ENCODE measurements around the gene CDH4.

- TF ChIP-seq RFX3 (CRISPR knock-in tag; IDR thresholded peaks at IDR 0.05) (no peak), CTCF (CRISPR knock-in tag; IDR thresholded peaks at IDR 0.05) (no peak), NFRKB (IDR thresholded peaks at IDR 0.05) (no peak), KAT7 (CRISPR knock-in tag; IDR thresholded peaks at IDR 0.05; ENCODE audit: borderline replicate concordance) (no peak), MYC (CRISPR knock-in tag; IDR thresholded peaks at IDR 0.05; ENCODE audit: borderline replicate concordance) (no peak), JUNB (CRISPR knock-in tag; IDR thresholded peaks at IDR 0.05; ENCODE audit: borderline replicate concordance) (no peak), ESRRA (CRISPR knock-in tag; IDR thresholded peaks at IDR 0.05; ENCODE audit: low read depth) (no peak), MAFK (conservative IDR thresholded peaks at IDR 0.05 in 1 of 2, IDR thresholded peaks at IDR 0.05 in 1 of 2; ENCODE audit: low read length in 2 of 2) (no peak), ZSCAN31 (CRISPR knock-in tag; IDR thresholded peaks at IDR 0.05; ENCODE audit: low read depth) (no peak)
- TF ChIP-seq, protein P1, sequence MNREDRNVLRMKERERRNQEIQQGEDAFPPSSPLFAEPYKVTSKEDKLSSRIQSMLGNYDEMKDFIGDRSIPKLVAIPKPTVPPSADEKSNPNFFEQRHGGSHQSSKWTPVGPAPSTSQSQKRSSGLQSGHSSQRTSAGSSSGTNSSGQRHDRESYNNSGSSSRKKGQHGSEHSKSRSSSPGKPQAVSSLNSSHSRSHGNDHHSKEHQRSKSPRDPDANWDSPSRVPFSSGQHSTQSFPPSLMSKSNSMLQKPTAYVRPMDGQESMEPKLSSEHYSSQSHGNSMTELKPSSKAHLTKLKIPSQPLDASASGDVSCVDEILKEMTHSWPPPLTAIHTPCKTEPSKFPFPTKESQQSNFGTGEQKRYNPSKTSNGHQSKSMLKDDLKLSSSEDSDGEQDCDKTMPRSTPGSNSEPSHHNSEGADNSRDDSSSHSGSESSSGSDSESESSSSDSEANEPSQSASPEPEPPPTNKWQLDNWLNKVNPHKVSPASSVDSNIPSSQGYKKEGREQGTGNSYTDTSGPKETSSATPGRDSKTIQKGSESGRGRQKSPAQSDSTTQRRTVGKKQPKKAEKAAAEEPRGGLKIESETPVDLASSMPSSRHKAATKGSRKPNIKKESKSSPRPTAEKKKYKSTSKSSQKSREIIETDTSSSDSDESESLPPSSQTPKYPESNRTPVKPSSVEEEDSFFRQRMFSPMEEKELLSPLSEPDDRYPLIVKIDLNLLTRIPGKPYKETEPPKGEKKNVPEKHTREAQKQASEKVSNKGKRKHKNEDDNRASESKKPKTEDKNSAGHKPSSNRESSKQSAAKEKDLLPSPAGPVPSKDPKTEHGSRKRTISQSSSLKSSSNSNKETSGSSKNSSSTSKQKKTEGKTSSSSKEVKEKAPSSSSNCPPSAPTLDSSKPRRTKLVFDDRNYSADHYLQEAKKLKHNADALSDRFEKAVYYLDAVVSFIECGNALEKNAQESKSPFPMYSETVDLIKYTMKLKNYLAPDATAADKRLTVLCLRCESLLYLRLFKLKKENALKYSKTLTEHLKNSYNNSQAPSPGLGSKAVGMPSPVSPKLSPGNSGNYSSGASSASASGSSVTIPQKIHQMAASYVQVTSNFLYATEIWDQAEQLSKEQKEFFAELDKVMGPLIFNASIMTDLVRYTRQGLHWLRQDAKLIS (CRISPR knock-in tag; IDR thresholded peaks at IDR 0.05), result no peak
- TF ChIP-seq, protein P2, sequence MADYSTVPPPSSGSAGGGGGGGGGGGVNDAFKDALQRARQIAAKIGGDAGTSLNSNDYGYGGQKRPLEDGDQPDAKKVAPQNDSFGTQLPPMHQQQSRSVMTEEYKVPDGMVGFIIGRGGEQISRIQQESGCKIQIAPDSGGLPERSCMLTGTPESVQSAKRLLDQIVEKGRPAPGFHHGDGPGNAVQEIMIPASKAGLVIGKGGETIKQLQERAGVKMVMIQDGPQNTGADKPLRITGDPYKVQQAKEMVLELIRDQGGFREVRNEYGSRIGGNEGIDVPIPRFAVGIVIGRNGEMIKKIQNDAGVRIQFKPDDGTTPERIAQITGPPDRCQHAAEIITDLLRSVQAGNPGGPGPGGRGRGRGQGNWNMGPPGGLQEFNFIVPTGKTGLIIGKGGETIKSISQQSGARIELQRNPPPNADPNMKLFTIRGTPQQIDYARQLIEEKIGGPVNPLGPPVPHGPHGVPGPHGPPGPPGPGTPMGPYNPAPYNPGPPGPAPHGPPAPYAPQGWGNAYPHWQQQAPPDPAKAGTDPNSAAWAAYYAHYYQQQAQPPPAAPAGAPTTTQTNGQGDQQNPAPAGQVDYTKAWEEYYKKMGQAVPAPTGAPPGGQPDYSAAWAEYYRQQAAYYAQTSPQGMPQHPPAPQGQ (CRISPR knock-in tag; IDR thresholded peaks at IDR 0.05; ENCODE audit: borderline replicate concordance), result no peak
- TF ChIP-seq, protein P3, sequence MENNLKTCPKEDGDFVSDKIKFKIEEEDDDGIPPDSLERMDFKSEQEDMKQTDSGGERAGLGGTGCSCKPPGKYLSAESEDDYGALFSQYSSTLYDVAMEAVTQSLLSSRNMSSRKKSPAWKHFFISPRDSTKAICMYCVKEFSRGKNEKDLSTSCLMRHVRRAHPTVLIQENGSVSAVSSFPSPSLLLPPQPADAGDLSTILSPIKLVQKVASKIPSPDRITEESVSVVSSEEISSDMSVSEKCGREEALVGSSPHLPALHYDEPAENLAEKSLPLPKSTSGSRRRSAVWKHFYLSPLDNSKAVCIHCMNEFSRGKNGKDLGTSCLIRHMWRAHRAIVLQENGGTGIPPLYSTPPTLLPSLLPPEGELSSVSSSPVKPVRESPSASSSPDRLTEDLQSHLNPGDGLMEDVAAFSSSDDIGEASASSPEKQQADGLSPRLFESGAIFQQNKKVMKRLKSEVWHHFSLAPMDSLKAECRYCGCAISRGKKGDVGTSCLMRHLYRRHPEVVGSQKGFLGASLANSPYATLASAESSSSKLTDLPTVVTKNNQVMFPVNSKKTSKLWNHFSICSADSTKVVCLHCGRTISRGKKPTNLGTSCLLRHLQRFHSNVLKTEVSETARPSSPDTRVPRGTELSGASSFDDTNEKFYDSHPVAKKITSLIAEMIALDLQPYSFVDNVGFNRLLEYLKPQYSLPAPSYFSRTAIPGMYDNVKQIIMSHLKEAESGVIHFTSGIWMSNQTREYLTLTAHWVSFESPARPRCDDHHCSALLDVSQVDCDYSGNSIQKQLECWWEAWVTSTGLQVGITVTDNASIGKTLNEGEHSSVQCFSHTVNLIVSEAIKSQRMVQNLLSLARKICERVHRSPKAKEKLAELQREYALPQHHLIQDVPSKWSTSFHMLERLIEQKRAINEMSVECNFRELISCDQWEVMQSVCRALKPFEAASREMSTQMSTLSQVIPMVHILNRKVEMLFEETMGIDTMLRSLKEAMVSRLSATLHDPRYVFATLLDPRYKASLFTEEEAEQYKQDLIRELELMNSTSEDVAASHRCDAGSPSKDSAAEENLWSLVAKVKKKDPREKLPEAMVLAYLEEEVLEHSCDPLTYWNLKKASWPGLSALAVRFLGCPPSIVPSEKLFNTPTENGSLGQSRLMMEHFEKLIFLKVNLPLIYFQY (CRISPR knock-in tag; IDR thresholded peaks at IDR 0.05; ENCODE audit: borderline replicate concordance), result no peak
- TF ChIP-seq, protein P4, sequence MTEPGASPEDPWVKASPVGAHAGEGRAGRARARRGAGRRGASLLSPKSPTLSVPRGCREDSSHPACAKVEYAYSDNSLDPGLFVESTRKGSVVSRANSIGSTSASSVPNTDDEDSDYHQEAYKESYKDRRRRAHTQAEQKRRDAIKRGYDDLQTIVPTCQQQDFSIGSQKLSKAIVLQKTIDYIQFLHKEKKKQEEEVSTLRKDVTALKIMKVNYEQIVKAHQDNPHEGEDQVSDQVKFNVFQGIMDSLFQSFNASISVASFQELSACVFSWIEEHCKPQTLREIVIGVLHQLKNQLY (CRISPR knock-in tag; IDR thresholded peaks at IDR 0.05), result no peak
- TF ChIP-seq, protein P5, sequence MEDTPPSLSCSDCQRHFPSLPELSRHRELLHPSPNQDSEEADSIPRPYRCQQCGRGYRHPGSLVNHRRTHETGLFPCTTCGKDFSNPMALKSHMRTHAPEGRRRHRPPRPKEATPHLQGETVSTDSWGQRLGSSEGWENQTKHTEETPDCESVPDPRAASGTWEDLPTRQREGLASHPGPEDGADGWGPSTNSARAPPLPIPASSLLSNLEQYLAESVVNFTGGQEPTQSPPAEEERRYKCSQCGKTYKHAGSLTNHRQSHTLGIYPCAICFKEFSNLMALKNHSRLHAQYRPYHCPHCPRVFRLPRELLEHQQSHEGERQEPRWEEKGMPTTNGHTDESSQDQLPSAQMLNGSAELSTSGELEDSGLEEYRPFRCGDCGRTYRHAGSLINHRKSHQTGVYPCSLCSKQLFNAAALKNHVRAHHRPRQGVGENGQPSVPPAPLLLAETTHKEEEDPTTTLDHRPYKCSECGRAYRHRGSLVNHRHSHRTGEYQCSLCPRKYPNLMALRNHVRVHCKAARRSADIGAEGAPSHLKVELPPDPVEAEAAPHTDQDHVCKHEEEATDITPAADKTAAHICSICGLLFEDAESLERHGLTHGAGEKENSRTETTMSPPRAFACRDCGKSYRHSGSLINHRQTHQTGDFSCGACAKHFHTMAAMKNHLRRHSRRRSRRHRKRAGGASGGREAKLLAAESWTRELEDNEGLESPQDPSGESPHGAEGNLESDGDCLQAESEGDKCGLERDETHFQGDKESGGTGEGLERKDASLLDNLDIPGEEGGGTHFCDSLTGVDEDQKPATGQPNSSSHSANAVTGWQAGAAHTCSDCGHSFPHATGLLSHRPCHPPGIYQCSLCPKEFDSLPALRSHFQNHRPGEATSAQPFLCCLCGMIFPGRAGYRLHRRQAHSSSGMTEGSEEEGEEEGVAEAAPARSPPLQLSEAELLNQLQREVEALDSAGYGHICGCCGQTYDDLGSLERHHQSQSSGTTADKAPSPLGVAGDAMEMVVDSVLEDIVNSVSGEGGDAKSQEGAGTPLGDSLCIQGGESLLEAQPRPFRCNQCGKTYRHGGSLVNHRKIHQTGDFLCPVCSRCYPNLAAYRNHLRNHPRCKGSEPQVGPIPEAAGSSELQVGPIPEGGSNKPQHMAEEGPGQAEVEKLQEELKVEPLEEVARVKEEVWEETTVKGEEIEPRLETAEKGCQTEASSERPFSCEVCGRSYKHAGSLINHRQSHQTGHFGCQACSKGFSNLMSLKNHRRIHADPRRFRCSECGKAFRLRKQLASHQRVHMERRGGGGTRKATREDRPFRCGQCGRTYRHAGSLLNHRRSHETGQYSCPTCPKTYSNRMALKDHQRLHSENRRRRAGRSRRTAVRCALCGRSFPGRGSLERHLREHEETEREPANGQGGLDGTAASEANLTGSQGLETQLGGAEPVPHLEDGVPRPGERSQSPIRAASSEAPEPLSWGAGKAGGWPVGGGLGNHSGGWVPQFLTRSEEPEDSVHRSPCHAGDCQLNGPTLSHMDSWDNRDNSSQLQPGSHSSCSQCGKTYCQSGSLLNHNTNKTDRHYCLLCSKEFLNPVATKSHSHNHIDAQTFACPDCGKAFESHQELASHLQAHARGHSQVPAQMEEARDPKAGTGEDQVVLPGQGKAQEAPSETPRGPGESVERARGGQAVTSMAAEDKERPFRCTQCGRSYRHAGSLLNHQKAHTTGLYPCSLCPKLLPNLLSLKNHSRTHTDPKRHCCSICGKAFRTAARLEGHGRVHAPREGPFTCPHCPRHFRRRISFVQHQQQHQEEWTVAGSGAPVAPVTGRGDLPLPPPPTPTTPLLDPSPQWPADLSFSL (CRISPR knock-in tag; IDR thresholded peaks at IDR 0.05), result no peak
Observed at GRCh38 chr20:61556111-61556510, 304.1 kb downstream of the CDH4 start.

All from HepG2 (cell line).